Psoas muscle (tissue), 8 donors: ENCODE results near the gene ATP6V1G1. TPM values are rescaled to one million over a fixed set of nuclear protein-coding genes. Genes with fewer than 3 reads are reported as not detected.

ENCODE experiments used
- ATAC-seq, 4 donors: fragments of 200-7000 bp; cut with Tn5 transposase; one replicate each; pipeline ENCODE4 v1.9.1; 2020; ENCODE audit warnings: moderate library complexity in 3 of 4, mild to moderate bottlenecking in 2 of 4
- DNase-seq, 2 donors: peaks; one replicate each; pipeline ENCODE4 v3.0.0-alpha.2; 2020
- H3K27ac ChIP-seq: fragments of 200-600 bp; one replicate; pipeline ENCODE4 v1.8.0; 2022
- H3K27me3 ChIP-seq, 3 donors: fragments of 200-600 bp in 1 of 3; one replicate each; pipeline versions ENCODE4 v1.6.1 to v1.8.0; 2013 to 2022; ENCODE audit warnings: low read length in 2 of 3, mild to moderate bottlenecking in 2 of 3, moderate library complexity in 1 of 3; ENCODE audit not compliant: insufficient read depth in 3 of 3
- H3K36me3 ChIP-seq, 2 donors: fragments of 200-600 bp in 1 of 2; one replicate each; pipeline versions ENCODE4 v1.6.1 to v1.8.0; 2013 to 2022; ENCODE audit warnings: low read depth in 1 of 2, mild to moderate bottlenecking in 1 of 2, moderate library complexity in 1 of 2; ENCODE audit not compliant: insufficient read depth in 1 of 2
- H3K4me1 ChIP-seq: fragments of 200-600 bp; one replicate; pipeline ENCODE4 v1.8.0; 2022
- H3K4me3 ChIP-seq: fragments of 200-600 bp; one replicate; pipeline ENCODE4 v1.8.0; 2022; ENCODE audit warnings: mild to moderate bottlenecking
- H3K9me3 ChIP-seq: fragments of 200-600 bp; one replicate; pipeline ENCODE4 v1.8.0; 2022
- WGBS, 3 donors: extraction: QIAGEN DNeasy Blood & Tissue Kit; methylation state at CpG; one replicate each; pipeline versions ENCODE4 v1.1.6 to v1.1.7; 2013; 5-methylcytosine and 5-hydroxymethylcytosine counted together
- intact Hi-C, 2 donors: fragments of 100-400 bp; cut with DNase I; formaldehyde crosslinking; loops; one replicate each; pipeline versions ENCODE4 v1.11.0 to v1.14.2; 2022
- polyA plus RNA-seq, 3 donors: library from polyadenylated mRNA; stranded (reverse); fragments of 200-250 nt; gene quantifications; one replicate each; pipeline ENCODE4 v1.2.3, GENCODE V29; 2013
- total RNA-seq, 4 donors: library from RNA; stranded (reverse); fragmentation: NEBNext Ultra II Directional in 2 of 4; extraction: Animal tissue kit (Norgen Biotek cat#: 25700) in 2 of 4; gene quantifications; one replicate each; pipeline versions ENCODE4 v1.2.1 to v1.2.4, GENCODE V29; 2021 to 2023
- TF ChIP-seq, protein P1 (sequence below): fragments of 200-600 bp; IDR thresholded peaks from one replicate; pipeline ENCODE4 v1.8.0; 2022; ENCODE audit warnings: antibody characterized with exemption
- donor health status: healthy with polysubstance abuse.
- donor health status: DM: no; HTN: no; CAD: no; lungs with moderate emphysema.
- donor health status: Bipolar disorder and iron deficiency.
- donor health status: healthy.
- donor health status: DM: yes; HTN: yes; CAD: no.
- donor health status: DM: no; HTN: no; CAD: no.
- donor health status: DM: no; HTN: no; CAD: no.
- donor health status: DM: yes; HTN: yes; CAD: no.

Gene ATP6V1G1
- total and polyA plus RNA-seq, 7 donors, result 60.9 to 132 (median 98.8) TPM

GRCh38 chr9:114613087-114613486, 25.5 kb downstream of the ATP6V1G1 start:
- intact Hi-C loops, result no loop called here
- no peak overlapping the region for H3K27ac ChIP-seq
- TF ChIP-seq, protein P1, sequence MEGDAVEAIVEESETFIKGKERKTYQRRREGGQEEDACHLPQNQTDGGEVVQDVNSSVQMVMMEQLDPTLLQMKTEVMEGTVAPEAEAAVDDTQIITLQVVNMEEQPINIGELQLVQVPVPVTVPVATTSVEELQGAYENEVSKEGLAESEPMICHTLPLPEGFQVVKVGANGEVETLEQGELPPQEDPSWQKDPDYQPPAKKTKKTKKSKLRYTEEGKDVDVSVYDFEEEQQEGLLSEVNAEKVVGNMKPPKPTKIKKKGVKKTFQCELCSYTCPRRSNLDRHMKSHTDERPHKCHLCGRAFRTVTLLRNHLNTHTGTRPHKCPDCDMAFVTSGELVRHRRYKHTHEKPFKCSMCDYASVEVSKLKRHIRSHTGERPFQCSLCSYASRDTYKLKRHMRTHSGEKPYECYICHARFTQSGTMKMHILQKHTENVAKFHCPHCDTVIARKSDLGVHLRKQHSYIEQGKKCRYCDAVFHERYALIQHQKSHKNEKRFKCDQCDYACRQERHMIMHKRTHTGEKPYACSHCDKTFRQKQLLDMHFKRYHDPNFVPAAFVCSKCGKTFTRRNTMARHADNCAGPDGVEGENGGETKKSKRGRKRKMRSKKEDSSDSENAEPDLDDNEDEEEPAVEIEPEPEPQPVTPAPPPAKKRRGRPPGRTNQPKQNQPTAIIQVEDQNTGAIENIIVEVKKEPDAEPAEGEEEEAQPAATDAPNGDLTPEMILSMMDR, result no peak

GRCh38 chr9:114613919-114614318, 26.4 kb downstream of the ATP6V1G1 start:
- 62 to 65% (median 65%) methylated on average over 3 of the region's 3 CpGs for WGBS, 3 donors
- Histone ChIP-seq H3K4me1 (peaks cover 8% of the 10 kb centered on the region), H3K36me3 (peaks cover 0 to 12% of the 10 kb centered on the region in 2 donors), H3K9me3 (no peaks in the 10 kb centered on the region), H3K27ac (no peak overlapping the region), H3K4me3 (no peak overlapping the region), H3K27me3 (no peaks in the 10 kb centered on the region)
- TF ChIP-seq, protein P1, result no peak
- DNase-seq, result no peak
- intact Hi-C loops, result no loop called here
- ATAC-seq, result no peak

More at GRCh38 chr9:114613087-114613486, 25.5 kb downstream of the ATP6V1G1 start:
- Histone ChIP-seq H3K9me3 (no peaks in the 10 kb centered on the region), H3K36me3 (peaks cover 0 to 4% of the 10 kb centered on the region in 2 donors), H3K4me3 (no peak overlapping the region), H3K4me1 (peaks cover 8% of the 10 kb centered on the region), H3K27me3 (no peaks in the 10 kb centered on the region)
- no peak for ATAC-seq
- no peak for DNase-seq
- 91 to 95% (median 92%) methylated on average over 7 of the region's 7 CpGs for WGBS, 3 donors

GRCh38 chr9:114614373-114614772, 26.8 kb downstream of the ATP6V1G1 start:
- Histone ChIP-seq H3K27me3 (no peaks in the 10 kb centered on the region), H3K27ac (no peak overlapping the region), H3K9me3 (no peaks in the 10 kb centered on the region), H3K36me3 (peaks cover 0 to 17% of the 10 kb centered on the region in 2 donors), H3K4me1 (peaks cover 8% of the 10 kb centered on the region), H3K4me3 (no peak overlapping the region)
- intact Hi-C loops, result no loop called here
- DNase-seq (no peak), ATAC-seq (no peak)
- WGBS, 3 donors, result 83 to 91% (median 90%) methylated on average over 3 of the region's 3 CpGs
- TF ChIP-seq, protein P1, result no peak

- intact Hi-C loops, result no loop called here
- Histone ChIP-seq H3K36me3 (peaks cover 0 to 29% of the 10 kb centered on the region in 2 donors), H3K4me3 (no peak overlapping the region), H3K9me3 (no peaks in the 10 kb centered on the region), H3K27ac (no peak overlapping the region), H3K4me1 (peaks cover 8% of the 10 kb centered on the region), H3K27me3 (no peaks in the 10 kb centered on the region)
- TF ChIP-seq, protein P1, result no peak
- DNase-seq, result peak; percentile 57 to 80
- 44 to 67% (median 46%) methylated on average over 4 of the region's 4 CpGs for WGBS, 3 donors
- ATAC-seq, result peak in 1 of 4 donors; percentile 47
Measured at GRCh38 chr9:114616684-114617520, 29.3 kb downstream of the ATP6V1G1 start.
